ENCODE data around the gene NEK9.

DNA sequence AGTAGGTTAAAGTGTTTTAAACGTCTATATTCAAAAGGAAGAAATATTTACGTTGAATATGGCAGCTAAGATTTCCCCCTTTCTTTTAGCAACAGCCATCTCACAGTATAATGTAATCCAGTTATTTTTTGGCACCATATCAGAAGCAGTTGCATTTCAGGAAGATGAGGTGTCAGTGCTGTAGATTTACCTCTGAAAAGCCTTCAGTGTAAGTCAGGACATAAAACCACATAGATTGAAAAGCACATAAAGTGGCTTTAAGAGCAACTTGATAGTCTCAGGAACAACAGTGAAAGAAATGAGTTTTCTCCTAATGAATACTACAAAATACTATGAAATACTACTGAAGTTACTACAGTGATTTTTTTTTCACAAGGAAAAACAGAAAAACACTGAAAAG, 82.5 kb downstream of the NEK9 start:
- no peak for TF ChIP-seq GATA2 (IDR thresholded peaks at IDR 0.05; ENCODE audit: low read depth, low read length)
- no peak for TF ChIP-seq GATA3 (IDR thresholded peaks at IDR 0.05; ENCODE audit: low read depth, low read length)

Measured in SH-SY5Y (cell line).